GM21390 (cell line): Measurements from ENCODE around the gene APCDD1.
"Not testable (repeated sequence)": the region's sequence is repeated elsewhere in the genome, so short reads cannot be mapped to it uniquely, and the experiment has no call there.

Experiments
- ATAC-seq: cut with Tn5 transposase; IDR thresholded peaks from one replicate; pipeline ENCODE4 v1.9.1; 2021; ENCODE audit not compliant: unreplicated experiment

The APCDD1 gene

GRCh38 chr18:10487154-10487553, 32.7 kb downstream of the APCDD1 start:
- ATAC-seq, result no peak

- no peak for ATAC-seq
Observed at GRCh38 chr18:10488017-10488416, 33.6 kb downstream of the APCDD1 start.

DNA sequence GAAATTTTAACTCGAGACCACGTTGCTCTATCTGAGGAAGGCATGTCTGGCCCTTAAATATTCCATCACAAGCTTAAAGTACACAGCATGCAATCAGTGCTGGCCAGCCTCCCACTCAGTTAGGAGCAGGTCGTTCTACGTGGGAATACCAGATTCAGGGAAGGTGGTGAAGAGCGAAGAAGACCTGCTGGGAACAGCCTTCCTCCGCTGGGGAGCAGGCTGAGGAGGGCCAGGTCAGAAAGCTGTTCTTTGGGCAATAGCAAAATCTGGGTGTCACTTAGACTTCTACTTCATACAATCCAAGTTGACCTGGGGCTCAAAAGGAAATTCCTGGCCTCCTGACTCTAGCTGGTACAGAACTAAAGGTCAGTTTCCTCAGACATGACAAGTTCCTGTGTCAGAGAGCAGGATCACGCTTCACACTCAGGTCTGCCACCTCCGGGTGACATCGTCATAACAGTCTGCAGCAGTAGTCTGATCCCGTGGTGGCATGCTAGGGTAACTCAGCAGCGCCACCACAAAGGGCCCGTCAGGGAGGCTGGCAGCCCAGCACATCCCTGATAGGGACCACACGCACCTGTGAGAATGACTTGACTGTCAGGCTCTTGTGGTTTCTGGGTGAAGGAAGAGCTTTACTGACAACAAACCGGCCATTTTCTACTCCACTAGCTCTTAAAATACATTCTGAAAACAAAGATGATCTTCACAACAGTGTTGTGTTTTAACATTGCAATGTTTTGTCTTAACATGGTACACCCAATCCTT, 36.1 kb downstream of the APCDD1 start:
- peak; percentile 98 for ATAC-seq

- ATAC-seq, result no peak
Observed at GRCh38 chr18:10495936-10496335, 41.5 kb downstream of the APCDD1 start.

DNA sequence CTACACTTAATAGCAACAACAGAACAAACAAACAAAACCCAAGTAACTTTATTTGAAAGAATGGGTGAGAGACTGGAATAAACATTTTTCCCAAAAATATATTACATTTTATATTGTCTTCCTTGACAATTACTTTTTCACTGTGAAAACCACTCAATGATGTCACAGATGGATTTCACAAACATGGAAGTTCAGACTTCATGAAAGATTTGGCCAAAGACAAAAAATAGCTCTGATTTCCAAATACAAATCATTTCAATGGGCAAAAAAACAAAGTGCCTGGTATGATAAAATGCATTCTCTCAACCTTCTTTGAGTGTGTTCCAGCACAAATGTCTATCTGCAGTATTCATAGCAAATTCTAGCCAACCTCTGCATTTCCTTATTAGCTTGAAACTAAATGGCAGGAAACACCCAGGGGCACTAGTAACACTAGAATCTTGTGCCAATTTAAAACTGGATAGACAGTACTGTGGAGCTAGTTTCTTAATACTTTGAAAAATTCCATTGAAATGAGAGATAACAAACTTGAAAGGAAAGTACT, 42.8 kb downstream of the APCDD1 start:
- ATAC-seq, result no peak

- no peak for ATAC-seq
Observed at GRCh38 chr18:10499230-10499629, 44.8 kb downstream of the APCDD1 start.

- no peak for ATAC-seq
Observed at GRCh38 chr18:10500038-10500437, 45.6 kb downstream of the APCDD1 start.

DNA sequence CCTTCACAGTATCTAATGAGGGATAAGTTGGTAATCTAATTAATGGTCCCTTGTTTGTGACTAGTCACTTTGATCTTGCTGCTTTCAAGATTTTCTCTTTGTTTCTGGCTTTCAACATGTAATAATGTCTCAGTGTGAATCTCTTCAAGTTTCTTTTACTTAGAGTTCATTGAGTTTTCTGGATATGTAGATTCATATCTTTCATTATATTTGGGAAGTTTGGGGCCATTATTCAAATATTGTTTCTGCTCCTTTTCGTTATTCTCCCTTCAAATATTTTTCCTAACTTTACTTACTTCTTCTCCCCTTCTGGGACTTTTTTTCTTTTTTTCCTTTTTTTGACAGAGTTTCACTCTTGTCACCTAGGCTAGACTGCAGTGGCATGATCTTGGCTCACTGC, 50.3 kb downstream of the APCDD1 start:
- no peak for ATAC-seq

GRCh38 chr18:10505892-10506291, 51.5 kb downstream of the APCDD1 start:
- not testable (repeated sequence) for ATAC-seq

- no peak for ATAC-seq
Observed at GRCh38 chr18:10508591-10508990, 54.2 kb downstream of the APCDD1 start.

DNA sequence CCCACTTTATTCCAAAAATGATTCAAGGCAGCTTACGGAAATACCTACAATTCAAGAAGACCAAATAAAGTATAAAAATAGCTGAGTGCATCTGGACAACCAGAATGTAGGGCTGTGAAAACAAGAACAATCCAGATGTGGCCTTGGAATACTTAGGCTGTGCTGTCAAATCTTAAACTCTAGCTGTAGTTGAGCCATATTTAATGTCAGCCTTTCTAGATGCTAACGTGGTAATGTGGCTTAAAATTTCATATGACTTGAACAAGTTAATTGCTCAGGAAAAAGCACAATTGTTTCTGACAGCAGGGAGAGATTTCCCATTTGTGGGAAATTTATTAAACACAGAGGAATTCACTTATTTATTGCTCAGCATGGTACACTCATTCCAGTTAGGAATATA, 56.8 kb downstream of the APCDD1 start:
- ATAC-seq, result no peak

GRCh38 chr18:10514082-10514481, 59.6 kb downstream of the APCDD1 start:
- no peak for ATAC-seq

GRCh38 chr18:10514601-10515000, 60.2 kb downstream of the APCDD1 start:
- no peak for ATAC-seq

DNA sequence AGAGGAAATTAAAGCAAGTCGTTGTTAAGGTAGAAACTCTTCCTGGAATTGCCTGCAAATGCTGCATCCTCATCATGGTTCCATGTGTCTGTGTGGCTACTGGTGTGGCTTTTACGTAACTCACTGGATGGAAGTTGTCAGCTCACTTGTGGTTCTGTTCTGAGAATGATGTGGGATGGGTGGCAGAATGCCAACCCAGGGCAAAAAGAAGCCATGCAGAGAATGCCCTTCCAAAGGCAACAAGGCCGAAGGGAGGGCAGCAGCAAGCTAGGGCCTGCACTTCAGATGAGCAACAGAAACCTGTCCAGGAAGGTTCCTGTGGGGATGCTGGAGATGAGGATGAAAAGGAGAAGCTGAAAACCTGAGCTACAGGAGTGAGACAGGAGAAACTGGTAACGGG, 61.0 kb downstream of the APCDD1 start:
- ATAC-seq, result no peak

DNA sequence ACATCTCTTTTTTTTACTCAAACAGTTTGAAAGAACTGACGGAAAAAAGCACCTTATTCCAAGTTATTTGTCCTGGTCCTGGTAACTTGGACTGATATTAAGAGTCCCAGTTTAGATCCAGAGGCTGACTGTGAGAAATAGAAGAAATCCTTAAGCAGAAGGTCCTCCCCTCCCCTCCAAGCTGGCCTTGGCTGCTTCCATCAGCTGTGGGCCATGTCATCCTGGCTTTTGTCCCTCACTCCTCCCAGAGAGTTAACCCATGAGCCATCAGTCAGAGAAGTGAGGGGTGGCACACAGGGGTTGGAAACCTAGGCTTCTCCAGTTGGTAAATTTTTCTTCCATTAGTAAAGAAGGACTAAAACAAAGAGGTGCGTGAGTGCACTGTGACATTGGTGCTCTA, 61.6 kb downstream of the APCDD1 start:
- ATAC-seq, result no peak

- ATAC-seq, result no peak
Observed at GRCh38 chr18:10518595-10519255, 64.3 kb downstream of the APCDD1 start.

- no peak for ATAC-seq
Observed at GRCh38 chr18:10519366-10519765, 64.9 kb downstream of the APCDD1 start.

GRCh38 chr18:10519999-10520935, 65.8 kb downstream of the APCDD1 start:
- peak; percentile 66 for ATAC-seq

GRCh38 chr18:10521566-10521965, 67.1 kb downstream of the APCDD1 start:
- no peak for ATAC-seq

GRCh38 chr18:10522574-10522973, 68.1 kb downstream of the APCDD1 start:
- ATAC-seq, result no peak

GRCh38 chr18:10523544-10523943, 69.1 kb downstream of the APCDD1 start:
- no peak for ATAC-seq
